ENCODE results near the gene LDLR.
A peak's percentile ranks its signal among the peaks of the same experiment; 100 is the strongest.
"Not testable (repeated sequence)": the region's sequence is repeated elsewhere in the genome, so short reads cannot be mapped to it uniquely, and the experiment has no call there.

LDLR gene

DNA sequence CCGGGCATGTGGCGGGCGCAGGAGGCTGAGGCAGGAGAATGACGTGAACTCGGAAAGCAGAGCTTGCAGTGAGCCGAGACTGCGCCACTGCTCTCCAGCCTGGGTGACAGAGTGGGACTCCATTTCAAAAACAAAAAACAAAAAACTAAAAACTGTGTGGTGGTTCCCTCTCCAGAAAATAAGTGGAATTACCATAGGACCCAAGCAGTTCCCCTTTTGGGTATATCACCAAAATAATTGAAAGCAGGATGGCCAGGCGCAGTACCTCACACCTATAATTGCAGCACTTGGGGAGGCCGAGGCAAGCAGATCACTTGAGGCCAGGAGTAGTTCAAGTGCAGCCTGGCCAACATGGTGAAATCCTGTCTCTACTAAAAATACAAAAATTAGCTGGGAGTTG, 15.7 kb upstream of the LDLR start:
- DNase-seq = no peak

DNA sequence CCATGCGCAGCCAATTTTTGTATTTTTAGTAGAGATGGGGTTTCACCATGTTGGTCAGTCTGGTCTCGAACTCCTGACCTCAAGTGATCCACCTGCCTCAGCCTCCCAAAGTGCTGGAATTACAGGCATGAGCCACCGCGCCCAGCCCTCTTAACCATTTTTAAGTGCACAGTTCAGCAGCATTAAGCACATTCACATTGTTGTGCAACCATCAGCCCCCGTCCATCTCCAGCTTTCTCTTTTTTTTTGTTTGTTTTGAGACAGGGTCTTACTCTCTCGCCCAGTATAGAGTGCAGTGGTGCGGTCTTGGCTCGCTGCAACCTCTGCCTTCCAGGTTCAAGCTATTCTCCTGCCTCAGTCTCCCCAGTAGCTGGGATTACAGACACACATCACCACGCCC, 12.5 kb upstream of the LDLR start:
- not testable (repeated sequence) for DNase-seq

DNA sequence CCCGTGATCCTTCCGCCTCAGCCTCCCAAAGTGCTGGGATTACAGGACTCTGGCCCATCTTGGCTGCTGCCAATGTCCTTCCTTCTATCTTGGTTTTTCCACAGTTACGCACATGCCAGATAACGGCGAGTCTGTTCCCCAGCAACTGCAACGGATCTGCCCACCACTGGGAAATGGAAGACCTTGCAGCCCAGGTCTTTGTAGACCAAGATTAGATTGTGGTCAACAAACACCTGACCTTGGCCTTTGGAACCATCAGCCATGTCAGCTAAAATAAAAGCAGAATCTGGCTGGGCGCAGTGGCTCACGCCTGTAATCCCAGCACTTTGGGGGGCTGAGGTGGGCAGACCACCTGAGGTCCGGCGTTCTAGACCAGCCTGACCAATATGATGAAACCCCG, 10.4 kb upstream of the LDLR start:
- DNase-seq = no peak

DNA sequence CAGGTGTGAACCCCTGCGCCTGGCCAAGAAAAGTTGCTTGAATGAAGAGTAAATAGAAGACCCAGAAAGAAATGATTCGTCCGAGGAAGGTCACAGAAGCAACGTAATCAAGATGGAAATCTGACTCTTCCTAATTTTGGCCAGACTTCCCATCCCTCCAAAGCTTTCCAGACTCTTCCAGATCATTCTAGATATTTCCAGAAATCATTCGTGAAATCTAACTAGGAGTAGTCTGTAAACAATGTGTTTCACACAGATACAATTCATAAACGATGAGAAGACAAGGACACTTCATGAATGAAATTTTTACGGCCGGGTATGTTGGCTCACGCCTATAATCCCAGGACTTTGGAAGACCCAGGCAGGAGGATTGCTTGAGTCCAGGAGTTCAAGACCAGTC, 9.3 kb upstream of the LDLR start:
- no peak for DNase-seq

DNA sequence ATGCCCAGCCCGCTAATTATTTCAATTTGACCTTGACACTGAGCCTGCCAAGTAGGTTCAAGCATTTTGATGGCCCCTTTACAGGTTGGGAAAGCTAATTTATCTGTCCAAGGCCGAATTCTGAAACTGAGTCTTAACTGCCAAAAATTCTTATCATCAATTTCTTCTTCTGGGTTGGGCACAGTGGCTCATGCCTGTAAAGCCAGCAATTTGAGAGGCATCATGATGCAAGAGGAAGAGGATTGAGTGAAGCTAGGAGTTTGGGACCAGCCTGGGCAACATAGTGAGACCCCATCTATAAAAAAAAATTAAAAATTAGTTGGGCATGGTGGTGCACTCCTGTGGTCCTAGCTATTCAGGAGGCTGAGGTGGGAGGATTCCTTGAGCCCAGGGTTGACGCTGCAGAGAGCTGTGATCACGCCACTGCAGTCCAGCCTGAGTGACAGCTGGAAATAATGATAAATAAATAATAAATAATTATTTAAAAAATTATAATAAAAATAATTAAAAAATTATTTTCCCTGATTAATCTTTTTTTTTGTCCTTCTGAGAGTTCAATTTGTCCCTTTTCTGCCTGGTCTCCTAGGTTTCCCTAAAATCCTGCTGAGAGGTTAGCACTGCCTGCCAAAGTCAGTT, 1.3 kb upstream of the LDLR start:
- DNase-seq = no peak

DNA sequence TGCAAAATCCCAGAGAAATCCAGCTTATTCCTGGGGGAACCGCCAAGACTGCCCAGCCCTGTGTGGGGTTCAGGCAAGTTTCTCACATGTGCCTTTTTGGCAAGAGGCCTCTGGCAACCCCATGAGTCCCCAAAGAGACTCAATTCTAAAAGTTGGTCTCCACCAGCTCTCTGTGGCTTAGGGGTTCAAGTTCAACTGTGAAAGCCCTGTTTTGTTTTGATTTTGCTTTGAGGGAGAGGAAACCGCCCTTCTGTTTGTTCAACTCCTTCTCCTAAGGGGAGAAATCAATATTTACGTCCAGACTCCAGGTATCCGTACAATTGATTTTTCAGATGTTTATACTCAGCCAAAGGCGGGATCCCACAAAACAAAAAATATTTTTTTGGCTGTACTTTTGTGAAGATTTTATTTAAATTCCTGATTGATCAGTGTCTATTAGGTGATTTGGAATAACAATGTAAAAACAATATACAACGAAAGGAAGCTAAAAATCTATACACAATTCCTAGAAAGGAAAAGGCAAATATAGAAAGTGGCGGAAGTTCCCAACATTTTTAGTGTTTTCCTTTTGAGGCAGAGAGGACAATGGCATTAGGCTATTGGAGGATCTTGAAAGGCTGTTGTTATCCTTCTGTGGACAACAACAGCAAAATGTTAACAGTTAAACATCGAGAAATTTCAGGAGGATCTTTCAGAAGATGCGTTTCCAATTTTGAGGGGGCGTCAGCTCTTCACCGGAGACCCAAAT, 583 bp upstream of the LDLR start:
- DNase-seq = no peak

DNA sequence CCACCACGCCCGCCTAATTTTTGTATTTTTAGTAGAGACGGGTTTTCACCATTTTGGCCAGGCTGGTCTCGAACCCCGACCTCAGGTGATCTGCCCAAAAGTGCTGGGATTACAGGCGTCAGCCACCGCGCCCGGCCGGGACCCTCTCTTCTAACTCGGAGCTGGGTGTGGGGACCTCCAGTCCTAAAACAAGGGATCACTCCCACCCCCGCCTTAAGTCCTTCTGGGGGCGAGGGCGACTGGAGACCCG, 676 bp downstream of the LDLR start:
- DNase-seq = not testable (repeated sequence)

DNA sequence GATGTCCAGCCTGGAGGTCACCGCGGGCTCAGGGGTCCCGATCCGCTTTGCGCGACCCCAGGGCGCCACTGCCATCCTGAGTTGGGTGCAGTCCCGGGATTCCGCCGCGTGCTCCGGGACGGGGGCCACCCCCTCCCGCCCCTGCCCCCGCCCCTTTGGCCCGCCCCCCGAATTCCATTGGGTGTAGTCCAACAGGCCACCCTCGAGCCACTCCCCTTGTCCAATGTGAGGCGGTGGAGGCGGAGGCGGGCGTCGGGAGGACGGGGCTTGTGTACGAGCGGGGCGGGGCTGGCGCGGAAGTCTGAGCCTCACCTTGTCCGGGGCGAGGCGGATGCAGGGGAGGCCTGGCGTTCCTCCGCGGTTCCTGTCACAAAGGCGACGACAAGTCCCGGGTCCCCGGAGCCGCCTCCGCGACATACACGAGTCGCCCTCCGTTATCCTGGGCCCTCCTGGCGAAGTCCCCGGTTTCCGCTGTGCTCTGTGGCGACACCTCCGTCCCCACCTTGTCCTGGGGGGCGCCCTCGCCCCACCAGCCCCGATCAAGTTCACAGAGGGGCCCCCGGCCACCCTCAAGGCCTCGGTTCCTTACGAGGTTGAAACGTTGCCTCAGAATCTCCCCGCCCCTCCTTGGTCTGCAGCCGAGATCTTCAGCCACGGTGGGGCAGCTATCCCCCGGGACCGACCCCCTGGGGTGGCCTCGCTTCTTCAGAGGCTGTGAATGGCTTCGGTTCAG, 1.2 kb downstream of the LDLR start:
- DNase-seq = peak; percentile 99

DNA sequence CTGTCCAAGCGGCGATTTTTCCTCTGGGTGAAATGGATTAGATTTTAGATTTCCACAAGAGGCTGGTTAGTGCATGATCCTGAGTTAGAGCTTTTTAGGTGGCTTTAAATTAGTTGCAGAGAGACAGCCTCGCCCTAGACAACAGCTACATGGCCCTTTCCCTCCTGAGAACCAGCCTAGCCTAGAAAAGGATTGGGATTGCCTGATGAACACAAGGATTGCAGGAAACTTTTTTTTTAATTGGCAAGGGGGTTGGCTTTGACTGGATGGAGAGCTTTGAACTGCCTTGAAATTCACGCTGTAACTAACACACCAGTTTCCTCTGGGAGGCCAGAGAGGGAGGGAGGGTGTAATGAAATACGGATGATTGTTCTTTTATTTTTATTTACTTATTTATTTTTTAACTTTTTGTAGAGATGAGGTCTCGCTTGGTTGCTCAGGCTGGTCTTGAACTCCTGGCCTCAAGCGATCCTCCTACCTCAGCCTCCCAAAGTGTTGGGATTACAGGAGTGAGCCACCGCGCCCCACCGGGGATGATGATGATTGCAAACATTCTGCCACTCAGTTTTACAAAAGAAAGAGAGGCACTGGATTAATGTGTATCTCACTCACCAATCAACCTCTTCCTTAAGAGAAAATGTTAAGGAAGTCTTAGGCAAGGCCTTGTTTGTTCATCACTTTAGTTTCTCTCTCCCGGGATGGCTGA, 1.9 kb downstream of the LDLR start:
- DNase-seq = no peak

DNA sequence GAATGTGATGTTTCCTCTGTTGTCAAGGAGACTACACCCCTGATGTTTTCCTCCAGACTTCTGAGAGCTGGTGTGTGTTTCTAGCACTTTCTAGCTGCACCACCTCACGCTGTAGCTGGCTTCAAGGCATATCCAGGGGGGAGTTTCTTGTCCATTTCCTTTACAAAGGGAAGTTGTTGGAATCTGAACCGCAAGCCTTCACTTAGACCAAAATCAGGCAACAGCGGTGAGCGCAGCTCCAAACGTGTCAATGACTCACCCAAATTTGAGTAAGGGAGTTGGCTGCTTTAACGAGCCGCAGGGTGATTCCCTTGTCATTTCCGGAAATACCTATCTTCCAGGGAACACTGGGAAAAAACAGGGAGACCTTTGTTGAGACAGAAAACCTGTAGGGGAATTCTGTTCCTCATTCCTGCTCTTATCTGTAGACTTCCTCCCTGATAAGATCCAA, 2.5 kb downstream of the LDLR start:
- DNase-seq = peak; percentile 85

DNA sequence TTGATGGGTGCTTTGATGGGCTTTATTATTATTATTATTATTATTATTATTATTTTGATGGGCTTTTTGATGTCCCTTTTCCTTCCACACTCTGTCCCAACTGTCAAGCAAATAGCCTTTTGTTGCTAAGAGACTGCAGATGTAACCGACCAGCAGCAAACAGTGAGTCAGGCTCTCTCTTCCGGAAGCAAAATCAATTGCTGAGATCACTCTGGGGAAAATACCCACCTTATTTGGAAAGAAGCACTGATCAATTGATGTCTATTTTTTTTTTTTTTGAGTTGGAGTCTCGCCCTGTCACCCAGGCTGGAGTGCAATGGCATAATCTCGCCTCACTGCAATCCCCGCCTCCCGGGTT, 2.9 kb downstream of the LDLR start:
- peak; percentile 77 for DNase-seq

DNA sequence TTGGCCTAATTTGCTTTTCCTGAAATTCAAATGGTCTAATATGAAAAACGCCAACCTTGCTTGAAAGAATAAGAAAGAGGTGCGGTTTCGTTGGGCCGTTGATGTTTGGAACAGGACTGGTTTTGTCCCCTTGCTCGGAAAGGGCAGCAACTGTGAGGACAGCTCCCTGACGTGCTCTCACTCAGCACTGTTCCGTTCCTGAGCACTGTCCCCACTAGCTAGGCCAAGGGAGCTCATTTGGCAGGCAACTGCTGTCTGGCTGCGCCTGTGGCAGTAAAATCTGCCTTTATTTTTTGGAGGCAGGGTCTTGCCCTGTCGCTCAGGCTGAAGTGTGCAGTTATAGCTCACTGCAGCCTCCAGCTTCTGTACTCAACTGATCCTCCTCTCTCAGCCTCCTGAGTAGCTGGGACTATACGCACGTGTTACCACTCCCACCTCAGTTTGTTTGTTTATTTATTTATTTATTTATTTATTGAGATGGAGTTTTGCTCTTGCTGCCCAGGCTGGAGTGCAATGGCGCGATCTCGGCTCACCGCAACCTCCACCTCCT, 4.5 kb downstream of the LDLR start:
- no peak for DNase-seq

DNA sequence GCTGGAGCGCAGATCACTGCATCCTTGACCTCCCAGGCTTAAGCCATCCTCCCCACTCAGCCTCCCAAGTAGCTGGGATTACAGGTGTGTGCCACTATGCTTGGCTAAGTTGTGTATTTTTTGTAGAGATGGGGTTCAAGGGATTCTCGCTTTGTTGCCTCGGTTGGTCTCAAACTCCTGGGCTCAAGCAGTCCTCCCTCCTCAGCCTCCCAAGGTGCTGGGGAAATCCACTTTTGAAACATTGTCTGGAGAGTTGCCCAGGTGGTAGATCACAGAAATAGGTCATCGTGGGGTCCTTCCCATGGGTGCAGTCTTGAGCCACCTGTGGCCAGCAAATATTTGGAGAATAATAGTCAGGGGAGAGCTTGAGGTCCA, 5.2 kb downstream of the LDLR start:
- no peak for DNase-seq

DNA sequence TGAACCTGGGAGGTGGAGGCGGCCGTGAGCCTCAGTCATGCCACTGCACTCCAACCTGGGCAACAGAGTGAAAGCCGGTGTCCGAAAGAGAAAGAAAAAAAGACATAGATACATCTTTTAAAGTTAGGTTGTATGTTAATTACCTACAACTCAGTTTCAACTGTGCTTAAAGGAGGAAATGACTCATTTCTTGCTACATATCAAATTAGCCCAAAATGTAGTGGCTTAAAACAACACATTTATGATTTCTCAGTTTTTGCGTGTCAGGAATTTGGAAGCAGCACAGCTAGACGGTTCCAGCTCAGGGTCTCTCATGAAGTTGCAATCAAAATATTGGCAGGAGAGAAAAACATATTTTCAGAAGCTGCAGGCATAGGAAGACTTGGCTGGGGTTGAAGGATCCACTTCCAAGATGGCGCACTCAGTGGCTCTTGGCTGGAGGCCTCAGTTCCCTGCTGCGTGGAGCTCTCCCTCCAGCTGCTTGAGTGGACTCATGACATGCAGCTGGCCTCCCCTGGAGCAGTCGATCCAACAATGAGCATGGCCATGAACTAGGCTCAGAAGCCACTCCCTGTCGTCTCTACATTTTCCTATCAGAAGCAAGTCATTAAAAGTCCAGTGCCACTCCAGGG, 7.1 kb downstream of the LDLR start:
- peak; percentile 78 for DNase-seq

DNA sequence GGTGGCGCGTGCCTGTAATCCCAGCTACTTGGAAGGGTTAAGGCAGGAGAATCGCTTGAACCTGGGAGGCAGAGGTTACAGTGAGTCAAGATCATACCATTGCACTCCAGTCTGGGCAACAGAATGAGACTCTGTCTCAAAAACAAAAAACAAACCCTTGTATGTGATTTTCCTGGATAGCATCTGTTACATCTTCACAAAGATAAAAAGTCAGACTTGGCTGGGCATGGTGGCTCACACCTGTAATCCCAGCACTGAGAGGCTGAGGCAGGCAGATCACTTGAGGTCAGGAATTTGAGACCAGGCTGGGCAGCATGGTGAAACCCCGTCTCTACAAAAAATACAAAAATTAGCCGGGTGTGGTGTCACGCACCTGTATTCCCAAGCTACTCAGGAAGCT, 8.1 kb downstream of the LDLR start:
- DNase-seq = not testable (repeated sequence)

DNA sequence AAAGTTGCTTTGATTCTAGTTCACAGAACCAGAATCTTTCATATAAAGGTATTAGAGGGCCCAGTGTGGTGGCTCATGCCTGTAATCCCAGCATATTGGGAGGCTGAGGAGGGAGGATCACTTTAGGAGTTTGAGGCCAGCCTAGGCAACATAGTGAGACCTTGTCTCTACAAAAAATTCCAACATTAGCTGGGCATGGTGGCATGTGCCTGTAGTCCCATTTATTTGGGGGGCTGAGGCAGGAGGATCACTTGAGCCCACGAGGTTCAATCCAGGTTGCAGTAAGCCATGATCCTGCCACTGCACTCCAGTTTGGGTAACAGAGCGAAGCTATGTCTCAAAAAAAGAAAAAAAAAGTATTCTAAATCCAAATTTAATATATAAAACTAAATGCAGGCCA, 9.1 kb downstream of the LDLR start:
- DNase-seq = no peak

DNA sequence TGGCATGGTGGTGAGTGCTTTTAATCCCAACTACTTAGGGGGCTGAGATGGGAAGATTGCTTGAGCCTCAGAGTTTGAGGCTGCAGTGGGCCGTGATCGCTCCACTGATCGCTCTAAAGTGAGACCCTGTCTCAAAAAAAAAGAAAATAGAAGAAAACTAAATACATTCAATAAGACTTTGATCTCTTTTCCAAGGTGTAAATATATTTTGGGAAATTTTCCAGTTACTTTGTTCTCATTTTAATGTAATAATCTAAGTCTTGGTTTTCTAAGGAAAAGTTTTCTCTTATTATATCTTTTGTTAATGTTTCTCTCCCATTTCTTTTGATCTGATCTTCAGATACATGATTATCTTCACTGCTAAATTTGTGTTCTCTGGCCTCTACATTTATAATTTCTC, 9.6 kb downstream of the LDLR start:
- DNase-seq = no peak

DNA sequence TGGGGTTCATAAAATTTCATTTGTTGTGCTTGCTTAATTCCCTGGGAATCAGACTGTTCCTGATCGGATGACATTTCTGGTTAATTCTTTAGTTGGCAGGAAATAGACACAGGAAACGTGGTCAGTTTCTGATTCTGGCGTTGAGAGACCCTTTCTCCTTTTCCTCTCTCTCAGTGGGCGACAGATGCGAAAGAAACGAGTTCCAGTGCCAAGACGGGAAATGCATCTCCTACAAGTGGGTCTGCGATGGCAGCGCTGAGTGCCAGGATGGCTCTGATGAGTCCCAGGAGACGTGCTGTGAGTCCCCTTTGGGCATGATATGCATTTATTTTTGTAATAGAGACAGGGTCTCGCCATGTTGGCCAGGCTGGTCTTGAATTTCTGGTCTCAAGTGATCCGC, 10.8 kb downstream of the LDLR start:
- no peak for DNase-seq

DNA sequence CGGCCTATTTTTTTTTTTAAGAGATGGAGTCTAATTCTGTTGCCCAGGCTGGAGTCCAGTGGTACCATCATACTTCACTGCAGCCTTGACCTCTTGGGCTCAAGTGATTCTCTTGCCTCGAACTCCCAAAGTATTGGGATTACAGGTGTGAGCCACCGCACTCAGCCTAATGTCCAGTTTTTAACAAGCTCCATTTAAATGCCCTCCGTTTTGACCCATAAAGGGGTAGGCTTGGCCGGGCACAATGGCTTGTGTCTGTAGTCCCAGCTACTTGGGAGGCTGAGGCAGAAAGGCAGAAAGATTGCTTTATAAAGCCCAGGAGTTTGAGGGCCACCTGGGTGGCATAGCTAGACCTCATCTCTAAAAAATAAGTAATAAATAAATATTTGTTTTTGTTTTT, 11.8 kb downstream of the LDLR start:
- no peak for DNase-seq

DNA sequence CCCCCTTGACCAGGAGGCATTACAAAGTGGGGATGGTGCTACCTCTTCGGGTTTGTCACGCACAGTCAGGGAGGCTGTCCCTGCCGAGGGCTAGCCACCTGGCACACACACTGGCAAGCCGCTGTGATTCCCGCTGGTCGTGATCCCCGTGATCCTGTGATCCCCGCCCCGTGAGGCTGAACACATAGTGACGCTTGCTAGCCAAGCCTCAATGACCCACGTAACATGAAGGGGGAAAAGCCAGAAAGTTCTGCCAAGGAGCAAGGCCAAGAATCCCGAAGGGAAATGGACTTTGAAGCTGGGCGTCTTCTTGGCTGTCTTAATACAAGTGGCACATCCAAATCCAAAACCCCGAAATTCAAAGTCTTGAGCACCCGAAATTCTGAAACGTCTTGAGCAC, 13.7 kb downstream of the LDLR start:
- no peak for DNase-seq

DNA sequence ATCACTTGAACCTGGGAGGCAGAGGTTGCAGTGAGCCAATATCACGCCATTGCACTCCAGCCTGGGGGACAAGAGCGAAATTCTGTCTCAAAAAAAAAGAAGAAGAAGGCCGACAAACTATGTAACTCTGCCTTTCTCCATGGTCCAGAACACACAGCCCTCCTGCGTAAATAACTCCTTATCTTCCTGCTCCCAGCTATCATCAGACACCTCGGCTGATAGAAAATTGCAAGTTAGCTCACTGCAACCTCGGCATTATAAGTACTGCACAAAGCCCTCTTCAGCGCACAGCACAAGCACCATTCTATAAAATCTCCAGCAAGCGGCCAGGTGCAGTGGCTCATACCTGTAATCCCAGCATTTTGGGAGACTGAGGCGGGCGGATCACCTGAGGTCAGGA, 14.4 kb downstream of the LDLR start:
- not testable (repeated sequence) for DNase-seq

DNA sequence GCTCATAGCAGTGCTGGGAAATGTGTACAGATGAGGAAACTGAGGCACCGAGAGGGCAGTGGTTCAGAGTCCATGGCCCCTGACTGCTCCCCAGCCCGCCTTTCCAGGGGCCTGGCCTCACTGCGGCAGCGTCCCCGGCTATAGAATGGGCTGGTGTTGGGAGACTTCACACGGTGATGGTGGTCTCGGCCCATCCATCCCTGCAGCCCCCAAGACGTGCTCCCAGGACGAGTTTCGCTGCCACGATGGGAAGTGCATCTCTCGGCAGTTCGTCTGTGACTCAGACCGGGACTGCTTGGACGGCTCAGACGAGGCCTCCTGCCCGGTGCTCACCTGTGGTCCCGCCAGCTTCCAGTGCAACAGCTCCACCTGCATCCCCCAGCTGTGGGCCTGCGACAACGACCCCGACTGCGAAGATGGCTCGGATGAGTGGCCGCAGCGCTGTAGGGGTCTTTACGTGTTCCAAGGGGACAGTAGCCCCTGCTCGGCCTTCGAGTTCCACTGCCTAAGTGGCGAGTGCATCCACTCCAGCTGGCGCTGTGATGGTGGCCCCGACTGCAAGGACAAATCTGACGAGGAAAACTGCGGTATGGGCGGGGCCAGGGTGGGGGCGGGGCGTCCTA, 15.9 kb downstream of the LDLR start:
- DNase-seq = no peak

DNA sequence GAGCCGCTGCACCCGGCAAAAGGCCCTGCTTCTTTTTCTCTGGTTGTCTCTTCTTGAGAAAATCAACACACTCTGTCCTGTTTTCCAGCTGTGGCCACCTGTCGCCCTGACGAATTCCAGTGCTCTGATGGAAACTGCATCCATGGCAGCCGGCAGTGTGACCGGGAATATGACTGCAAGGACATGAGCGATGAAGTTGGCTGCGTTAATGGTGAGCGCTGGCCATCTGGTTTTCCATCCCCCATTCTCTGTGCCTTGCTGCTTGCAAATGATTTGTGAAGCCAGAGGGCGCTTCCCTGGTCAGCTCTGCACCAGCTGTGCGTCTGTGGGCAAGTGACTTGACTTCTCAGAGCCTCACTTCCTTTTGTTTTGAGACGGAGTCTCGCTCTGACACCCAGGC, 17.2 kb downstream of the LDLR start:
- DNase-seq = no peak

Data from activated effector memory CD4-positive, alpha-beta T cell treated with anti-CD3 and anti-CD28 coated beads, Interleukin-2, amount 50 U/mL, for 16 hours (primary cell).